Stomach (tissue), 9 donors: Measurements from ENCODE around the gene EME1. TPM values are rescaled to one million over a fixed set of nuclear protein-coding genes. Genes with fewer than 3 reads are reported as not detected.

Experiments used
- DNase-seq, 2 donors: peaks; one replicate each; pipeline versions ENCODE4 v3.0.0 to v3.0.0-alpha.2; 2013 to 2019
- H3K27ac ChIP-seq, 5 donors: fragments of 200-600 bp in 4 of 5; sonication (generic) in 4 of 5; one replicate each; pipeline ENCODE4 v1.5.1; 2013 to 2019; ENCODE audit warnings: mild to moderate bottlenecking in 1 of 5, moderate library complexity in 1 of 5
- H3K27me3 ChIP-seq, 3 donors: fragments of 200-600 bp; sonication (generic); one replicate each; pipeline ENCODE4 v1.5.1; 2017 to 2019; ENCODE audit warnings: mixed run types in 1 of 3
- H3K36me3 ChIP-seq, 4 donors: fragments of 200-600 bp; sonication (generic); 1 replicate in 3 of 4; 2 replicates in 1 of 4; pipeline ENCODE4 v1.5.1; 2016 to 2019
- H3K4me1 ChIP-seq, 4 donors: fragments of 200-600 bp; sonication (generic); one replicate each; pipeline ENCODE4 v1.5.1; 2016 to 2019
- H3K4me3 ChIP-seq, 4 donors: fragments of 200-600 bp; sonication (generic) in 3 of 4; one replicate each; pipeline ENCODE4 v1.5.1; 2016 to 2019; ENCODE audit warnings: mild to moderate bottlenecking in 1 of 4
- H3K9me3 ChIP-seq, 4 donors: fragments of 200-600 bp; sonication (generic); one replicate each; pipeline ENCODE4 v1.5.1; 2016 to 2019
- EP300 ChIP-seq: sonication (generic); formaldehyde crosslinking; IDR thresholded peaks from one replicate; pipeline ENCODE4 v1.6.1; 2017; ENCODE audit warnings: antibody characterized with exemption
- POLR2A ChIP-seq, 4 donors: fragments of 450-650 bp; IDR thresholded peaks; one replicate each; pipeline ENCODE4 v1.6.1; 2016; ENCODE audit warnings: antibody characterized with exemption in 4 of 4, control low read depth in 2 of 4, mild to moderate bottlenecking in 1 of 4, moderate library complexity in 1 of 4
- POLR2AphosphoS5 ChIP-seq, 3 donors: sonication (generic); formaldehyde crosslinking; IDR thresholded peaks; one replicate each; pipeline ENCODE4 v1.6.1; 2016; ENCODE audit warnings: antibody characterized with exemption in 3 of 3
- WGBS, 5 donors: extraction: QIAGEN DNeasy Blood & Tissue Kit in 3 of 5; methylation state at CpG; one replicate each; pipeline versions ENCODE4 v1.1.5 to v1.1.7; 2013 to 2018; 5-methylcytosine and 5-hydroxymethylcytosine counted together
- intact Hi-C: fragments of 100-400 bp; cut with DNase I; formaldehyde crosslinking; loops from one replicate; pipeline ENCODE4 v1.15.1; 2023; ENCODE audit warnings: low total_unique reads
- polyA plus RNA-seq, 3 donors: library from polyadenylated mRNA; stranded (reverse); fragments of 200-250 nt; gene quantifications; one replicate each; pipeline ENCODE4 v1.2.3, GENCODE V29; 2013
- total RNA-seq, 5 donors: library from RNA; depleted of rRNA; stranded (reverse); fragments of >200 nt; gene quantifications; one replicate each; pipeline versions ENCODE4 v1.1.0 to v1.2.3, GENCODE V29; 2014 to 2016
- TF ChIP-seq, protein P1 (sequence below), 7 experiments: fragments of 450-650 bp in 4 of 7; fragments of 200-600 bp in 3 of 7; sonication (generic) in 3 of 7; IDR thresholded peaks; one replicate each; pipeline ENCODE4 v1.5.1; 2016 to 2019; ENCODE audit warnings: antibody characterized with exemption in 7 of 7, control low read depth in 2 of 7, mild to moderate bottlenecking in 1 of 7
- donor health status: healthy with polysubstance abuse.
- donor health status: Bipolar disorder and iron deficiency.
- donor health status: healthy.

Gene EME1
- total and polyA plus RNA-seq, 8 donors, result 0.87 to 15.8 (median 2.6) TPM; not detected in 2

DNA sequence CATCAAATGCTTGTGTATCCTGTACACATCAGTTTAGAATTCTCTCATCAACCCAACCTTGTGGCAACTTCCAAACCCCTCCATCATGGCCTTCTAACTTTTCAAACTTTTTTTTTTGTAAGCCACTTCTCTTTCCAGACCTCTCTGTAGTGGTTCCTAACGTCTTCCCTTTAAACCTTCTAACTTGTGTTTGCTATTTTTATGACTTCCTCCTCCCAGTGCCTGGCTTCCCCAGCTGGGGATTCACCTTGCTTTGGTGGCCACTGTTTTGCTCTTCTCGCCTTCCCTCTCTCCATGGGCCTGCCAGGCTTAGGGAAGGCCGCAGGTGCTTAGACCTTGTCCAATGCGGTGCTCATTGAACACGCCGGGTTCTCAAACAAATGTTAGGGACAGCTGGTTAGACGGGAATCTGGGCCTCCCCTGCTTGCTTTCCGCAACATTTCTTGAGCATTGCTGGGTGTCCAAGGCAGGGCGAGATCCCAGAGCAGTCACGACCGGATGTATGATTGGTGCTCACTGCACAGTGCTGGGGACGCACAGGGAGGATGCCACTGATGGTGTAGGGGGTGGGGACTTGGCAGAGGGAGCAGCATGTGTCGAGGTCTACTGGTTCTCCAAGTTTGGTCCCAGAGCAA is 28.2 kb upstream of the EME1 start:
- Histone ChIP-seq H3K4me3 (peak overlapping the region in 3 of 4 donors; percentile 76 to 89 (median 88)), H3K9me3 (no peaks in the 10 kb centered on the region), H3K27ac (peak overlapping the region; percentile 88 to 92 (median 91)), H3K27me3 (no peaks in the 10 kb centered on the region), H3K36me3 (peaks cover 0 to 5% (median 2%) of the 10 kb centered on the region in 4 donors), H3K4me1 (peaks cover 31 to 62% (median 51%) of the 10 kb centered on the region in 4 donors)
- 19 to 33% (median 28%) methylated on average over 13 of the region's 13 CpGs for WGBS, 5 donors
- TF ChIP-seq, protein P1, sequence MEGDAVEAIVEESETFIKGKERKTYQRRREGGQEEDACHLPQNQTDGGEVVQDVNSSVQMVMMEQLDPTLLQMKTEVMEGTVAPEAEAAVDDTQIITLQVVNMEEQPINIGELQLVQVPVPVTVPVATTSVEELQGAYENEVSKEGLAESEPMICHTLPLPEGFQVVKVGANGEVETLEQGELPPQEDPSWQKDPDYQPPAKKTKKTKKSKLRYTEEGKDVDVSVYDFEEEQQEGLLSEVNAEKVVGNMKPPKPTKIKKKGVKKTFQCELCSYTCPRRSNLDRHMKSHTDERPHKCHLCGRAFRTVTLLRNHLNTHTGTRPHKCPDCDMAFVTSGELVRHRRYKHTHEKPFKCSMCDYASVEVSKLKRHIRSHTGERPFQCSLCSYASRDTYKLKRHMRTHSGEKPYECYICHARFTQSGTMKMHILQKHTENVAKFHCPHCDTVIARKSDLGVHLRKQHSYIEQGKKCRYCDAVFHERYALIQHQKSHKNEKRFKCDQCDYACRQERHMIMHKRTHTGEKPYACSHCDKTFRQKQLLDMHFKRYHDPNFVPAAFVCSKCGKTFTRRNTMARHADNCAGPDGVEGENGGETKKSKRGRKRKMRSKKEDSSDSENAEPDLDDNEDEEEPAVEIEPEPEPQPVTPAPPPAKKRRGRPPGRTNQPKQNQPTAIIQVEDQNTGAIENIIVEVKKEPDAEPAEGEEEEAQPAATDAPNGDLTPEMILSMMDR (IDR thresholded peaks at IDR 0.05), result no peak
- peak in 1 of 3 donors; percentile 49 for TF ChIP-seq POLR2AphosphoS5 (IDR thresholded peaks at IDR 0.05)
- intact Hi-C loops, result no loop called here
- DNase-seq, result peak; percentile 37 to 69

DNA sequence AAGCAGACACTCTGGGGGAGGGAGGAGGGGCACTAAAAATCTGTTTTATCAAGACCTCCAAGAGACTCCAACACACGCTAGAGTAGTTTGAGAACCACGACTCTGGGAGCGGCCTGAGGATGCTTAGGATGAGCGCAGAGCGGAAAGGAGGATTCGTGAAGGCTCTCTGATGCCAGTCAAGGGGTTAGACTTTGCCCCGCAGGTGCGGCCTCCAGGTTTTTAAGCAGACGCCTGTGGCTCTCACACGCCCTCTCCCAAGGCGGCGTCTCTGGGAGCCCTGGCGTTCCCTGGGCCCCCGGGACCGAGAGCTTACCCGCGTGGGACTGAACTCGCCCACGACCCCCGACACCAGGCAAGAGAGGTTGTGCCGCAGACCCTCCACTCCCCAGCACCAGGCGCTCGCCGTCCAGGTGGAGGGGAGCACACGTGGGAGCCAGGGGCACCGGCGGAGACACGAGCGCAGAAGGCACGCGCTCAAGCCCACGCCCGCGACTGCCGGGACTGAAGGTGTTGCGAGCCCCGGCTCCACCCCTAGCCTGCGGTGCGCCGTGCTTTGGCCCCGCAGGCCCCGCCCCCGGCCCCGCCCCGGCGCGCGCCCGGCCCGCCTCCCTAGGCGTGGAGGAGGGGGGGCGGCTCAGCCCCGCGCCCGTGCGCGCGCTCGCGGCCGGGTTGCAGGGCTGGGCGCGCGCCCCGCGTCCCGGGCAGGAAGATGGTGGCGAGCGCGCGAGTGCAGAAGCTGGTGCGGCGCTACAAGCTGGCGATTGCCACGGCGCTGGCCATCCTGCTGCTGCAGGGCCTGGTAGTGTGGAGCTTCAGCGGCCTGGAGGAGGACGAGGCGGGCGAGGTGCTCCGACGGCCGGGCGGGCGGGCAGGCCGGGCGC is 27.4 kb upstream of the EME1 start, which contains the start of gene XYLT2:
Gene XYLT2, plus strand, starts transcription at position 695 of the 881 bp plus-strand sequence. Its CDS starts 15 bp downstream, at position 710.
- Histone ChIP-seq H3K36me3 (peaks cover 0 to 5% (median 2%) of the 10 kb centered on the region in 4 donors), H3K27ac (peak within 1 kb of the TSS; percentile 88 to 92 (median 91)), H3K9me3 (no peaks in the 10 kb centered on the region), H3K27me3 (no peaks in the 10 kb centered on the region), H3K4me1 (peaks cover 31 to 60% (median 52%) of the 10 kb centered on the region in 4 donors), H3K4me3 (peak within 1 kb of the TSS; percentile 76 to 89 (median 82))
- peak; percentile 95 for DNase-seq
- 2 to 4% (median 3%) methylated on average over 41 to 87 of the region's 87 CpGs for WGBS, 5 donors
- TF ChIP-seq EP300 (no peak), POLR2AphosphoS5 (IDR thresholded peaks at IDR 0.05) (peak in 2 of 3 donors; percentile 91 to 94)
- intact Hi-C loops, result no loop called here

DNA sequence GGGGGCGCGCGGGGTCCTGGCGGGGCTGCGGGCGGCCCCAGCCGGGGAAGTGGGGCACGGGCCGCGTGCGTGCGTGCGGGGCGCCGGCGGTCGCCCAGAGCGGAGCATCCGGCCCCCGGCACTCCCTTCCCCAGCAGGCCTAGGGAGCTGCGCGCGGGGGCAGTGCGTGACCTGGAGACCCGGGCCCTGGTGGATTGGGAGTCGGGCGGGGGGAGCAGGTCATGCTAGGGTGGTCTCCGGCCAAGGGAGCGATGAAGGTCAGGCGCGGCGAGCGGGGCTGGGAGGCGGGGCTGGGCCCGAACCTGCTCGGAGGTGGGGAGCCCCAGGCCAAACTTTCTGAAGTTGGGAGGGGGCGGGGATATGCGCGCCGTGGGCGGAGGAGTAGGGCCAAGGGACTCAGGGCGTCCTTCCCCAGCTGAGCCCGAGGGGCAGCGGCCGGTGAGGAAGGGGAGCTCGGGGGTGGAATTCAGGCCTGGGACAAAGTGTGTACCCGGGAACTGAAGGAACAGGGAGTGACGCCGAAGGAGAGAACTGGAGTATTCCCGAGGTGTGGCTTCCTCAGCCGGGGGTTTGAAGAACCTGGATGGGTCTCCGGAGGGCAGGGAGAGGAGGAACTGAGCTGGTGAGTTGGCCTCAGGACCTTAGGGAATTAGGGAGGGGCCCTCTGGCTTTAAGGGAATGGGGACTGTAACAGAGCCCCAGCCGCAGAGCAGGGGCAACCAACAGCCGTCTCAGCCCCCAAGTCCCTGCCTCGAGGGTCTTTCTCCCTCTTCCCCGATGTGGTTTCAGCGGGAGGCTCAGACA is 26.5 kb upstream of the EME1 start:
- Histone ChIP-seq H3K4me1 (peaks cover 36 to 67% (median 56%) of the 10 kb centered on the region in 4 donors), H3K36me3 (peaks cover 0 to 5% (median 2%) of the 10 kb centered on the region in 4 donors), H3K27me3 (no peaks in the 10 kb centered on the region), H3K9me3 (no peaks in the 10 kb centered on the region), H3K27ac (peak overlapping the region; percentile 85 to 91 (median 89)), H3K4me3 (peak overlapping the region; percentile 76 to 89 (median 82))
- DNase-seq, result peak; percentile 63 to 73
- no peak for TF ChIP-seq POLR2A (IDR thresholded peaks at IDR 0.05)
- no peak for TF ChIP-seq POLR2AphosphoS5 (IDR thresholded peaks at IDR 0.05)
- TF ChIP-seq, protein P1 (IDR thresholded peaks at IDR 0.05), result no peak
- TF ChIP-seq EP300, result no peak
- intact Hi-C loops, result no loop called here
- WGBS, 5 donors, result 0 to 1% (median 1%) methylated on average over 32 to 57 of the region's 57 CpGs

DNA sequence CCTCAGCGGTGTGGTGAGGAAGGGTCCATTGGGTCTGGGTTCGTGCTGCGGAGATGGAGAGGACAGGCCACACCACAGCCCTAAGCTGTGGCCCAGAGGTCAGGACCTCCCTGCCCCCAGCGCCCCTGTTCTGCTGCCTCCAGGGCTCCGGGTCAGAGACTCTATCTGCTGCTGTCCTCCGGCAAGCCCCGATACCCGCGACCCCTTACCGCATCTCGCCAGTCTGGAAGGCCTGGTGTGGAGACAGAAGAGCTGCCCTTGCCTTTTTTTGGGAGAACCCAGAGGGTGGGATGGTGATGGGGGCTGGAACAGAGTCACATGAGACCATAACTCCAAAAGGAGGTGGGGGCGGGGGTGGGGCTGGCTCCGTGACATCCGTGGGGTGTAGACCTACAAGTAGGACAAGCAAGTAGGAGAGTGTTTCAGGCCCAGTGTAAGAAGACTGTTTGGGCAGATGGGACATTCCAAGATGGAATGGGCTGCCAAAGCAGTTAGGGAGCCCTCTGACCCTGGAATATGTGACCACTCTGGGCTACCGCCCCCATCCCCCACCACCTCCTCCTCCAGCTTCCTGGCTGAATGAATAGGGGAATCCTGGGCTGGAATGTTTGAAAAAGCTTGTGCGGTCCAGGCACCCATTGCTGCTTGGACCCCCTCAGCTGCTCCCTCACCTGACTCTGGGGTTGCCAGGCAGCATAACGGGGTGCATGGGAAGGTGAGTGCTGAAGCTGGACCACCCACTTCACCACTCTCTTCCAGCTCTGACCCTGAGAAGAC is 25.7 kb upstream of the EME1 start:
- WGBS, 5 donors, result 8 to 35% (median 18%) methylated on average over 7 to 17 of the region's 17 CpGs
- peaks cover 44 to 75% (median 64%) of the 10 kb centered on the region in 4 donors for H3K4me1 ChIP-seq
- peak overlapping the region; percentile 76 to 89 (median 82) for H3K4me3 ChIP-seq
- H3K9me3 ChIP-seq, result no peaks in the 10 kb centered on the region
- intact Hi-C loops, result no loop called here
- TF ChIP-seq POLR2AphosphoS5 (IDR thresholded peaks at IDR 0.05), result no peak
- H3K27me3 ChIP-seq, result no peaks in the 10 kb centered on the region
- H3K36me3 ChIP-seq, result peaks cover 5 to 12% (median 9%) of the 10 kb centered on the region in 4 donors
- DNase-seq, result peak in 1 of 2 donors; percentile 45
- H3K27ac ChIP-seq, result peak overlapping the region; percentile 85 to 91 (median 89)
